ENCODE data around the gene FGFRL1.

FGFRL1 gene

GRCh38 chr4:1062419-1062818 is 51.0 kb downstream of the FGFRL1 start:
- DNase-seq (ENCODE audit: low spot score), result no peak
- no peak for TF ChIP-seq CTCF (conservative IDR thresholded peaks at IDR 0.05; ENCODE audit: low read depth)
- H3K27ac ChIP-seq, result no peak overlapping the region
- ChIA-PET CTCF (no interaction called here), POLR2A (ENCODE audit: low non-redundant PET) (no interaction called here)

- no peak for TF ChIP-seq CTCF (conservative IDR thresholded peaks at IDR 0.05; ENCODE audit: low read depth)
- POLR2A ChIA-PET (ENCODE audit: low non-redundant PET), result no interaction called here
- H3K27ac ChIP-seq, result no peak overlapping the region
- CTCF ChIA-PET, result interaction anchor here (0.7 kb wide), 1 partner anchor 113 kb away, joined by 3 read pairs; no protein-coding TSS in a partner anchor
- no peak for DNase-seq (ENCODE audit: low spot score)
Measured at GRCh38 chr4:1065732-1066131, 54.3 kb downstream of the FGFRL1 start.

- H3K27ac ChIP-seq, result no peak overlapping the region
- ChIA-PET CTCF (no interaction called here), POLR2A (ENCODE audit: low non-redundant PET) (no interaction called here)
- TF ChIP-seq CTCF (conservative IDR thresholded peaks at IDR 0.05; ENCODE audit: low read depth), result no peak
- no peak for DNase-seq (ENCODE audit: low spot score)
Measured at GRCh38 chr4:1069394-1069793, 58.0 kb downstream of the FGFRL1 start.

GRCh38 chr4:1072830-1073446 is 61.5 kb downstream of the FGFRL1 start:
- ChIA-PET CTCF (interaction anchor here (0.6 kb wide), 1 partner anchor 110 kb away, joined by 3 read pairs; no protein-coding TSS in a partner anchor), POLR2A (ENCODE audit: low non-redundant PET) (no interaction called here)
- TF ChIP-seq CTCF (conservative IDR thresholded peaks at IDR 0.05; ENCODE audit: low read depth), result peak; percentile 57
- H3K27ac ChIP-seq, result no peak overlapping the region
- peak; percentile 32 for DNase-seq (ENCODE audit: low spot score)

GRCh38 chr4:1074077-1074476 is 62.7 kb downstream of the FGFRL1 start:
- H3K27ac ChIP-seq, result no peak overlapping the region; the same call in 1 of the 2 replicates
- no peak for TF ChIP-seq CTCF (conservative IDR thresholded peaks at IDR 0.05; ENCODE audit: low read depth)
- CTCF ChIA-PET, result no interaction called here
- POLR2A ChIA-PET (ENCODE audit: low non-redundant PET), result no interaction called here
- DNase-seq (ENCODE audit: low spot score), result no peak

- POLR2A ChIA-PET (ENCODE audit: low non-redundant PET), result no interaction called here
- CTCF ChIA-PET, result no interaction called here
- peak overlapping the region; percentile 69 for H3K27ac ChIP-seq
- no peak for TF ChIP-seq CTCF (conservative IDR thresholded peaks at IDR 0.05; ENCODE audit: low read depth)
- no peak for DNase-seq (ENCODE audit: low spot score)
Measured at GRCh38 chr4:1075225-1075624, 63.8 kb downstream of the FGFRL1 start.
